Fibroblast of gingiva (primary cell): ENCODE results near the gene NES.

Experiments used
- DNase-seq: peaks from one replicate; pipeline ENCODE4 v3.0.0-alpha.2; 2011; ENCODE audit warnings: low read depth

NES gene, protein sequence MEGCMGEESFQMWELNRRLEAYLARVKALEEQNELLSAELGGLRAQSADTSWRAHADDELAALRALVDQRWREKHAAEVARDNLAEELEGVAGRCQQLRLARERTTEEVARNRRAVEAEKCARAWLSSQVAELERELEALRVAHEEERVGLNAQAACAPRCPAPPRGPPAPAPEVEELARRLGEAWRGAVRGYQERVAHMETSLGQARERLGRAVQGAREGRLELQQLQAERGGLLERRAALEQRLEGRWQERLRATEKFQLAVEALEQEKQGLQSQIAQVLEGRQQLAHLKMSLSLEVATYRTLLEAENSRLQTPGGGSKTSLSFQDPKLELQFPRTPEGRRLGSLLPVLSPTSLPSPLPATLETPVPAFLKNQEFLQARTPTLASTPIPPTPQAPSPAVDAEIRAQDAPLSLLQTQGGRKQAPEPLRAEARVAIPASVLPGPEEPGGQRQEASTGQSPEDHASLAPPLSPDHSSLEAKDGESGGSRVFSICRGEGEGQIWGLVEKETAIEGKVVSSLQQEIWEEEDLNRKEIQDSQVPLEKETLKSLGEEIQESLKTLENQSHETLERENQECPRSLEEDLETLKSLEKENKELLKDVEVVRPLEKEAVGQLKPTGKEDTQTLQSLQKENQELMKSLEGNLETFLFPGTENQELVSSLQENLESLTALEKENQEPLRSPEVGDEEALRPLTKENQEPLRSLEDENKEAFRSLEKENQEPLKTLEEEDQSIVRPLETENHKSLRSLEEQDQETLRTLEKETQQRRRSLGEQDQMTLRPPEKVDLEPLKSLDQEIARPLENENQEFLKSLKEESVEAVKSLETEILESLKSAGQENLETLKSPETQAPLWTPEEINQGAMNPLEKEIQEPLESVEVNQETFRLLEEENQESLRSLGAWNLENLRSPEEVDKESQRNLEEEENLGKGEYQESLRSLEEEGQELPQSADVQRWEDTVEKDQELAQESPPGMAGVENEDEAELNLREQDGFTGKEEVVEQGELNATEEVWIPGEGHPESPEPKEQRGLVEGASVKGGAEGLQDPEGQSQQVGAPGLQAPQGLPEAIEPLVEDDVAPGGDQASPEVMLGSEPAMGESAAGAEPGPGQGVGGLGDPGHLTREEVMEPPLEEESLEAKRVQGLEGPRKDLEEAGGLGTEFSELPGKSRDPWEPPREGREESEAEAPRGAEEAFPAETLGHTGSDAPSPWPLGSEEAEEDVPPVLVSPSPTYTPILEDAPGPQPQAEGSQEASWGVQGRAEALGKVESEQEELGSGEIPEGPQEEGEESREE (N-terminal part only)

DNA sequence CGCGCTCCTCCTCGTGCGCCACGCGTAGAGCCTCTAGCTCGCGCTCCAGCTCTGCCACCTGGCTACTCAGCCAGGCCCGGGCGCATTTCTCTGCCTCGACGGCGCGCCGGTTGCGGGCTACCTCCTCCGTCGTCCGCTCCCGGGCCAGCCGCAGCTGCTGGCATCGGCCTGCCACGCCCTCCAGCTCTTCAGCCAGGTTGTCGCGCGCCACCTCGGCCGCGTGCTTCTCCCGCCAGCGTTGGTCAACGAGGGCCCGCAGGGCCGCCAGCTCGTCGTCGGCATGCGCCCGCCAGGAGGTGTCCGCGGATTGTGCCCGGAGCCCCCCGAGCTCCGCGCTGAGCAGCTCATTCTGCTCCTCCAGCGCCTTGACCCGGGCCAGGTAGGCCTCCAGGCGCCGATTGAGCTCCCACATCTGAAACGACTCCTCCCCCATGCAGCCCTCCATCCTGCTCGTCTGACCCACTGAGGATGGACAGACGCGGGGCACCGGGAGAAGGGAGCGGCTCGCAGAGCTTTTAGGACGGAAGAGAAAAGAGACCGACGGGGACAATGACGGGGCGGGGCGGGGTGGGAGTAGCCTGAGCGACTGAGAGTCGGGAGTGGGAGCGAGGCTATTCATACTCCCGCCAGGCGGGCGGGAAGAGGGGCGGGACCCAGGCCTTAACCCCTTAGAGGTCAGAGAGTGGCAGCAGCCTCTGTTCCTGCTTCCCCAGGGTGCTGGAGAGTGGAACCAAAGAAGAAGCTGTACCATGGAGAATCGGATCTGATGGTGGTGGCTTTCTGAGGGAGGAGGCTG, at the start of gene NES:
NES (minus strand) TSS at position 588 of the 796 bp plus-strand sequence; CDS start at position 445, 143 bp downstream.
- DNase-seq = peak; percentile 60

DNA sequence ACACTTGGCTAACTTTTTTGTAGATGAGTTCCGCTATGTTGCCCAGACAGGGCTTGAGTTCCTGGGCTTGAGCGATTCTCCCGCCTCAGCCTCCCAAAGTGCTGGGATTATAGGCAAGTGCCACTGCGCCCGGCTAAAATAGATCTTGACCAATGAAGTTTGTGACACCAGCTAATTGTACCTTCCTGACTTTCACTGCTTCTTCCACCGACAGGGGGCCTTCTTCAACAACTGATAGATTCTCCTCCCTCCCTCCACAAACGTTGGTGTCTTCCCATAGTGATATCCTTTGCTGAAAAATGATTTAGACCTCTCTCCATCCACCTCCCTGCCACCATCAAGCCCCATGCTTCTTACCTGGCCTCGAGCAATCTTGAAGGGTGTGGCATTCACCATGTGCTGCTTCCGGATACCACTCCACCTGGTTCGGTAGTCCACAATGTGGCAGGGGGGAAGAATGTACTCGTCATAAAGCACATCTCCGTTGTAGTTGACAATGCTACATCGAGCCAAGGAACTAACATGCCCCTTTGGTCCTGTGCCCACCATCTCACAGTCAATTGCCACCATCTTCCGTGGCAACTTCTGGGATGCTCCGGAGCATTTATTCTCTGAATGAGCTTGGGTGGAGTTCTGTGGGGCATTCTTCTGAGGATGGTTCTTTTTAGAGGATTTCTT, 49.5 kb upstream of the NES start:
- DNase-seq = peak; percentile 61

DNA sequence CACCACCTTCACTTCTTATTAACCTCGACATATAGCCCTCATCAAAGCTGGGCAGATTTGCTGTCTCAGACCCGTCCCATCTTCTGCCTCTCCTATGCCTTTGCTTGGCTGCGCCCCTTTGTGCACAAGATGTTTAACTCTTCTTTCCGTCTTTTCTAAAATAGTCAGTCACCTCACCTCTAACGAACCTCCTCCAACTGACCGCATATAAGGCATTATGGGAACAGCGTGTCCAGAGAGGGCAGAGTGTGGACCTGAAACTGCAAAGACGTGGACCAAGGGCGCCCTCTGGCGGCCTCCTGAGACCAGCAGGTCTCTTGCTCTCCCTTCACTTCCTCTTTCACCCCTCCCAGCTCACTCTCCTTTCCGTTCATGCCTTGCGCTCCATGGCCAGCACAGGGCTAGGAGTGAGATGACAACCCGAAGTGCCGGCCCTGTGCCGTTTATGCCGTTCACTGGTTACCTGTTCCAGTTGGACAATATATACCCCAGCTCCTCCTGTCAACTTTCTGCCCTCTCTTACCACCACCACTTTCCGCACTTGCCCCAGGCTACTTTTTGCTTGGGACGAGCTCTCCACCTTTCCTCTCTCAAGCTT, 48.6 kb upstream of the NES start:
- peak; percentile 82 for DNase-seq

DNA sequence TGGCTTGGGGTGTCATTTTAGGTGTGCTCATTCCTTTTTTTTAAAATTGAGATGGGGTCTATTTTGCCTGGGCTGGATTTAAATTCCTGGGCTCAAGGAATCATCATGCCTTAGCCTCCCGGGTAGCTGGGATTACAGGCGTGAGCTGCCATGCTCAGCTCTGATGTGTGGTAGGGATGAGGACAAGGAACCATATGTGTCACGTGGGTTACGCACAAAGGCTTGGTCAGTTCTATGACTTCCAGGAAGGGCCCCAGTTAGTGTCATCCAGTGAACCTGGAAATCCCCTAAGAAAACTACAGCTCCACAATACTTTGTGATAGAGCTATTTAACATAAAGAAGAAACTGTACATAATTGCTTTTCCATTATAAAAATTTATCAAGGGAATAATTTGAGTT, 44.3 kb upstream of the NES start:
- no peak for DNase-seq

DNA sequence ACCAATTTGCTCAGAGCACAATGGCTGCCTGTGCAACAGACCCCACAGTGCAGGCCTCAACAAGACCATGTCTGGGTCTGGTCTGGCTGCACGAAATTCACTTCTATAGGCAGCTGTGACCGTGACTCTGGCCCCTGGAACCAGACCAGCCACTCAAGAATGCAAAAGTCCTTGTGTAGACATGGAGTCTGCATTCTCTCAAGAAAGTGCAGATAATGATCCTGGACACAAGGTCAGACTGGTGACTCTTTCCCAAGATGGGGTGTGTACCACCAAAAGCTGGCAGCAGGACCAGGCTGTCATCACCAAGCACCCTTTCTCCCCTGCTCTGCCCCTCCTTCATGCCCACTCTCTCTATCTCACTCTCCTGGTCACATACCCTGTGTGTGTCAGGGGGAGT, 43.9 kb upstream of the NES start:
- DNase-seq = no peak

DNA sequence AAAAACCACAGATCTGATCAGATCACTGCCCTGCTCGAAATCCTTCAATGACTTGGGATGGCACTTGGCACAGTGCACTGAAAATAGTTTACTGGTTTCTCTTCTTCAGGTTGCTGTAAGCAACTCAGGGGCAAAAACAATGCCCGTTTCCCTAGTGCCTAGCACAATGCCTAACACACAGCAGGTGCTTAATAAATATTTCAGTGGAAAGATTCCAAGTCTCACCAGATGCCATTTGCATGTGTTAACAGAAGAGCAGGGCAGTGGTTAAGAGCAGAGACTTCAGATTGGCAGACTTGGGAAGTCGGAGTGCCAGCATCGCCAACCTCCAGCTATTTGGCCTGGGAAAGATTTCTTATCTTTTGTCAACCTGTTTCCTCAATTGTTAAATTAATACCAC, 40.1 kb upstream of the NES start:
- DNase-seq = no peak

DNA sequence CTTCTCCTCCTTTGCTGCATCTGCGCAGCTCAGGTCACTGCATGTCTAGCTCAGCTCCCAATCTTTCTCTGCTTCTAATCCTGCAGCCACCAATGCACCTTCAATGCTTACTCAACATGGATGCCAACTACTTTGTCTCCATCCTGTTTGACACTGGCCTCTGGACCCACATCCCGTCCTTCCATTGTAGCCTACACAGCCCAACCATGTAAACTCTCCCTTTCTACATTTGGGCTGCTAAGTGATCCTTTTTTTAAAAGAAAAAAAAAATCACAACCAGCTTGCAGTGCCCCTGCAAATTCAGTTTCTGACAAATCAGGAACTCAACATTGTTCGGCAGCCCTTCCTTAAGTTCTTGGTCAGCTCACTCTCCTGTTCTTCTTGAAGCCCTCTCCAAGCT, 37.6 kb upstream of the NES start:
- no peak for DNase-seq

DNA sequence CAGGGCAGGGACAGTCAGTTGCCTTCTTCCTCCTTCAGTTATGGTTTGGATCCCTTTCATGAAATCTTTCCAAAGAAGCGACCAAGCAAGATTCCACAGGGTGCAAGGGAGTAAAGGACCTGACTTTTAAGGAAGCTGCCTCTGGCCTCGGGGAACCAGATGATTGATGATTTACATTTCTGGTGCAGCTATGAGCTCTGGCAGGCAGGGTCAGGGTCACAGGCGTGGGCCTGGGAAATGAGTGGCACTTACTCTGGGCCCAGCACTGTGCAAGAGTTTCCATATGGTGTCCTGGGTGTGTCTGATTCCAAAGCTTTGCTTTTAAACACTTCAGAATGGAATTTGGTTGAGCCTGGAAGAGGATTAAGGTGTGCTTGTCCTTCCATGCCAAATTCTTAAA, 35.4 kb upstream of the NES start:
- DNase-seq = peak; percentile 23

DNA sequence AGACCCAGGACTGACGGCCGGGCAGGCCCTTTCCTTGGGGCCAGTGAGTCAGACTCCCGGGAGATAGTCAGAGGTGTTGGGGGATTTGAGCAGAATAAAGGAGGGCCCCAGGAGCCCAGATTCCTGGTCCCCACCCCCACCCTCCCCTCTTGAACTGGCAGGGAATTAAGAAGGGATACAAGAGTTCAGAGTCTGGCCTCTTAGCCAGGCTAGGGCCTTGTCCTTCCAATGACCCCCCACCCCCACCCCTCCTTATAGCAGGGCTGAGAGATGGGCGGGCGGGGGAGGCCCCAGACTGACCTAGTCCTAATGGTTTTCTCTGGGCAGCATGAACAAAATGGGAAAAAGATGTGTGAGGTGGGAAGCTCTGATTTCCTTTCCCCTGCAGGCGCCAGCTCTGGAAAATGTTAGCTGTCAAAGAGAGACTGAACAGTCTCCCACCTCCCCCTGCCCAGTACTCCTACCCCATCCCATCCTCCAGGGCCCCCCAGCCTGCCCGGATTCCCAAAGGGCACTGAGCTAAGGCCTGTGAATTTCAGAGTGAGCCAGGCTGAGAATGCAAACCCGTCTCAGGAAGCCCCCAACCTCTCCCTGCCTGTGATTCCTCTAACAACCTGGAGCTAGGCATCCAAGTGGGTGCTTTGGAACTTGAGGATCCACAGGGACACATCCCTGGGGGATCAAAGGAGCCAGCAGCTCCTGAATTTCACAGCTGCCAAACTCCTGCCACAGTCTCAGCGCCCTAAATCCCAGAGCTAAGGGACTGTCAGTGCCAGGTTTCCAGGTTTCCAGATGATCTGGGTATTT, 34.0 kb upstream of the NES start:
- DNase-seq = no peak

DNA sequence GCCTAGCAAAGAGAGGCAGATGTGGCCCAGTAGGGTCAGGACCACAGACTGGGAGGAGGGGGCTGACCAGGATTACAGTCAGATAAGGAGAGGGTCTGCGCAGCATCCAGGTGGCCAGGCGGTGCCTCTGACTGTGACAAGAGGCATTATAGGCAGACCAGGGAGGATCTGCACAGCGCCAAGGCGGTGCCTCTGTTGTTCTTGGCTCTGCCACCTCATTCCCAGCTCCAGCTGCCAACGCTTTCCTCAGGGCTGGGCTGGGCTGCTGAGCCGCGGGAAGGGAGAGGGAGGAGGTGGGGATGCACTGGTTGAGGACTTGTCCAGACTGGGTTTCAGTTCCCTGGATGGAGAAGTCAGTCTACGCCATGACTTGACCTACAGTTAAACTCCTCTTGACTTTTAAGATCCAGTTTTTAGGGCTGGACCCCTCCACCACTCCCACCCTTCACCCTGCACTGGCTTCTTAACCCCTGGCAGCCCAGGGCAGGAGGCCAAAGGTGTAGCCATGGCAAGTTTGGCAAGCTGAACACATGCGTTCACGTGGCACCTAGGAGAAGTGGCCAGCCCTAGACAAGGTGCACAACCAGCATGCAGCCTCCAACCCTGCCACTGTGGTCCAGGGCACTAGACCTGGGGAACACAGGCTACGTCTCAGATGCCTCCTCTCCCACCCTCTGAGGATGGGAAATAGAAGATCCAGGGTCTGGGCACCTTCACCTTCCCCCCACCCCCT, 32.7 kb upstream of the NES start:
- DNase-seq = peak; percentile 80

DNA sequence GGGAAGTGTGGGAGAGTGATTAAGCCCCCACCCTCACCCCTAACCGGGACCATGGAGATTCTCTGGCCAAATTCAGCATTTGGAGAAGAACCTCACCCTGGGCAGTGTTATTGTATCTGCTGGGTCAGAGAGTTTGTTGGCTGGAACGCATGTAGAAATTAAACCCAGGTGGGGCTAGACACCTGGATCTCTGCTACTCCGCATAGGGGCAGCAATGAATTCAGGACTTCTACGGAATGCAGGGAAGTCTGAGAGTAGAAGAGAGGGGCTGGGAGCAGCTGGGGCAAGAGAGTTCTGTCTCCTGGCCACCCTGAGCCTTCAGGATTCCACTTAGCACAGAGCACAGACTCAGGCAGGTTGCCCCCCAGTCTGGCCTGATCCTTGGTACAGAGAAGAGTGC, 31.8 kb upstream of the NES start:
- DNase-seq = no peak

DNA sequence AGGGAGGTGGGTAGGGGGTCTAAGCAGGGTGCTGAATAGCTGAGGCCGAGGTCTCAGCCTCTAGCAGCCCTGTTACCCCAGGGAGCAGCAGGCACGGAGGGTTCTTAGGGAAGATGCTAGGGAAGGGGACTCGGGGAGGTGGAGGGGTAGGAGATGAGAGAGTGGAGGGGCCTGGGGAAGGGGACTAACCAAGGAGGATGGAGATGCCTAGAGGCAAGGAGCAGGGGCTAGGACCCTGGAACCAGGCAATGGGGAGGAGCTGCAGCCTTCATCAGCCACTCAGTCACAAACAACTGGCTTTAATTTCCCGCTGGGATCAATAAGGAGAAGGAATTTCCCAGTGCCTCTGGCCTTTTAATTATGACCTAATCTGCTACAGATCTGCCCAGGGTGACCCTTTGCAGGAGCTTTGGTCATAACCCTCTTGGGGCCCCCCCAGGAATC, 31.0 kb upstream of the NES start:
- peak; percentile 40 for DNase-seq

DNA sequence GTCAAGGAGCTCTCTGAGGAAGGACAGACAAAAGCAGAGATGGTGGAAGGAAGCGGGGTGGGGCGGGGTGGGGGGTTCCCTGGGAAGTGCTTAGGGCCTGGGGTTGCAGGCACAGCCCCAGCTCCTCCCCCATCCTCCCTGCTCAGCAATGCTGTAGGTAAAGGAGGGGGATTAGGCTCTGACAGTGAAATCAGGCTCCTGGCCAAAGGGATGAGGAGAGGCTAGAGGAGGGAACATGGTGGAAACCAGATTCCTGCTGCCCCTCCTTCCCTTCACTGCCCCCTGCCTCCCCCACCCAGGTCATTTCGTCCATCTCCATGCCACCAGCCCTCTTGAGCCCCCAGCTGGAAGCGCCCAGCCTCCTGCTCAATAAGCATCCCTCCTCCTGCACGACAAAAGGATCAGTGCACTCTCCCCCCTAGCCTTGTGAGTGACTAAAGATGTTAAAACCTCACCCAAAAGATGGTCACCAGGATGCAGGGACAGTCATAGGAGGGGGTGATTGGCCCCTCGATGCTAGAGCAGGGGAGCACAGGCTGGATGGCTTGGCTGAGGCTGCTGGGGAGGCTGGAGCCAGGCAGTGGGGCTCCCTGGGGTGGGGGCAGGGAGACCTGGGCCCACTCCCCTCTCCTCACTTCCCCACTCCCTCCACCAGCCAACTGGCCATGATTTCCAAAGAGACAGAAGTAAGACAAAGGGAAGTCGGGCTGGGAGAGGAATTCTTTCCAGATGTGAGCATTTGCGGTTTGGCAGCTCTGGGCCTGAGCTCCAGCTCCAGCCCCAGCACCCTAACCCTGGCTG, 30.4 kb upstream of the NES start:
- peak; percentile 81 for DNase-seq

DNA sequence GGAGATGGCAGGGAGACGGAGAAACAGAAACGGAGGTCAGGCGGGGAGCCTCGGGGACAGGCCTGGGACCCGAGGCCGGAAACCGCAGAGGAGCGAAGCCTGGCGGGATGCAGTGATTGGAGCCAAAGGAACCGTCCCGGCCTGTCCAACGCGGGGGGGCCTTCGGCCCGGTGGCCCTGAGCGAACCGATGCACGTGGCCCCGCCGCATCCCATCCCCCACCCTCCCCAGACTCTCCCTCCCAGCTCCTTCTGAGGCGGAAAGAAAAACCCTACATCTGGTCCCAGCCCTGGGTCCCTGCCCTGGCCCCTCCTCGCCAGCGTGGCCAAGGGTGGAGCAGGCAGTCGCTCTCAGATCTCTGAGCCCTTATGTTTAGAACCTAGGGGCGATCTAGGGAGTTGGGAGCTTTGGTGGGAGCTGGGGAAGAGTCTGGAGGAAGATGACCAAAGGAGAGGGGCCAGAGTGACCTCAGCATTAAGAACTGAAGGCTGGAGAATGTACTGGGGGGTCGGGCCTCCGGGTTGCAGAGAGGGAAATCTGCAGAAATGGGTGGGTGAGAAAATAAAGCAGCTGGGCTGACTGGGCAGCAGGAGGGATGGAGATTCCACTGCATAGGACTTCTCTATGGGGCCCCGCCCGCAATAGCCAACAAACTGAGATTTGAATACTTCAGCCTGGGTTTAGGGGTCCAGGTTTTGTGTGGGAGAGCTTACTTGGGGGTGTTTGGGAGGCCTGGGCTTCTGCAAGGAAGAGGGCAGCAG, 29.6 kb upstream of the NES start:
- peak; percentile 92 for DNase-seq

DNA sequence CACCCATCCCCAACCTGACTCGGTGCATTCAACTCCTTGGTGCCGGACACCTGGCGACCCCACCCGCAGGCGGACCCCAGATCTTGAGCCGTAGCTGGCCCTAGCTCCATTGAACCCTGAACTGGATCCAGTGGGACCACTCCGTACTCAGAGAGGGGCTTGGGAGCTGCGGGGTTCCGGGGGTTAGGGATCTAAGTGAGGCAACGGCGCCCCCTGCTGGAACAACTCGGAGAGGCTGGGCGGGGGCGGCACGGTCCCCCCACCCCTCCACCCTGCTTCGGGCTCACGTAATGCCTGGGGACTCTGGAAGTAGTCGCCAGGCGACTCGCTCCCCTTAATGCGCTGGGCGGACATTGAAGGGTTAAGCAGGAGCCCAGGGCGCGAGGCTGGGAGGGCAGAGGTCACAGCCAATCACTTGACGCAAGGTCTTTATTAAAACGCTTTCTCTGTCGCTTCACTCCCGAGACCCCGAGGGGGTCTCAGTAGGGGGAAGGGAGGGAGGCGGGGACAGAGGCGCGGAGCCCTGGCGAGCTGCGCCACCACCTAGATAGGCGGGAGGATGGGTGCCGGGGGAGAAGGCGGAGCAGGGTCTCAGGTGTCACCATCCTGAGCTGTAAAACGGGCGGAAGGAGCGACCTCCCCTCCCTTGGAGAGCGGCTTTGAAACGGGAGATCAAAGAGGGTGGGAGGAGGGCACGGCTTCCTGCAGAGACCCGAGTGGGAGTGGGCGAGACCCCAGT, 28.9 kb upstream of the NES start:
- peak; percentile 69 for DNase-seq

DNA sequence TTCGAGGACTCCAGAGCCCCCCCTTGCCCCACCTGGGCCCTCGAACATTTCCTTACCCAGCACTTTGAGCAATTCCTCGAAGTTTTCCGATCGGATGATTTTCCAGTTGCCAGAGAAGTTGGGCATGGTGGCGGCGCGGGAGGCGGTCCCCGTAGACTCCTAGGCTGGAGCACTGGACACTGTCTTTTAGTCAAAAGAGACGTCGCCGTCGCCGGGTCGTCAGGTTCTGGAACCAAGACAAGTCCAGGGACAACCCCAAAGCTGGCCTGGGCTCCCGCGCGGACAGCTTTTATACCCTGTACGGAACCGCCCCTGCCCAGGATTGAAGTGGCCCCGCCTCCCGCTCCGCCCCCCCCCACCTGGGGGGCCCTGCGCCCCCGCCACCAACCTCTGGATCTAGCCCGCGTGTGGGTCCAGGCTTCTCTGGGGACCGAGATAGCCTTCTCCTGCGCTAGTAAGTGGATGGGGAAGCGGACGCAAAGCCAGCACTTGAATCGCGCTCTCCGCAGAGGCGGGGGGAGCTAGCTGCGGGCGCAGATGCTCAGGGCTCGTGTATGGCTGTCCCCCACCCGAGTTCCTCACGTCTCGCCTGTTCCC, 28.2 kb upstream of the NES start, which contains the start of gene CRABP2:
CRABP2 (minus strand) TSS at position 263 of the 597 bp plus-strand sequence; CDS start at position 126, 137 bp downstream.
- DNase-seq = peak; percentile 40
